Measurements from ENCODE around the gene GP1BB.

GP1BB gene

DNA sequence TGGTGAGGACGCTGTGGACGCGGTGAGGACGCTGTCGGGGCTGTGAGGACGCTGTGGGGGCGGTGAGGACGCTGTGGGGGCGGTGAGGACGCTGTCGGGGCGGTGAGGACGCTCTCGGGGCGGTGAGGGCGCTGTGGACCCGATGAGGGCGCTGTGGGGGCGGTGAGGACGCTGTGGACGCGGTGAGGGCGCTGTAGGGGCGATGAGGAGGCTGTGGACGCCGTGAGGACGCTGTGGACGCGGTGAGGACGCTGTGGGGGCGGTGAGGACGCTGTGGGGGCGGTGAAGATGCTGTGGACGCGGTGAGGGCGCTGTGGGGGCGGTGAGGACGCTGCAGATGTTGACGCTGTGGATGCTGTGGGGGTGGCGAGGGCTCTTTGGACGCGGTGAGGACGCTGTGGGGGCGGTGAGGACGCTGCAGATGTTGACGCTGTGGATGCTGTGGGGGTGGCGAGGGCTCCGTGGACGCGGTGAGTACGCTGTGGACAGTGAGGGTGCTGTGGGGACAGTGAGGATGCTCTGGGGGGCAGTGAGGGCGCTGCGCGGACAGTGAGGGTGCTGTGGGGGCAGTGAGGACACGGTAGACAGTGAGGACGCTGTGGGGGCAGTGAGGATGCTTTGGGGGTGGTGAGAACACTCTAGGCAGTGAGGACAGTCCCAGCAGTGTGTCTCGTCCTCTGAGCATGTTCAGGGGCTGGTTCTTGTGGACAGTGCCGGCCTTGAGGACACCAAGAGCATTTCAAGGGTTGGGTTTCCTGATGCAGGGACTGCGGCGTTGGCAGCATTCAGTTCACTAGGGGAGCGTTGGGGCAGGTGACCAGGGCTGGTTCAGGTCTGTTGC, 4.2 kb downstream of the GP1BB start:
- no peak for DNase-seq (ENCODE audit: low read depth)

DNA sequence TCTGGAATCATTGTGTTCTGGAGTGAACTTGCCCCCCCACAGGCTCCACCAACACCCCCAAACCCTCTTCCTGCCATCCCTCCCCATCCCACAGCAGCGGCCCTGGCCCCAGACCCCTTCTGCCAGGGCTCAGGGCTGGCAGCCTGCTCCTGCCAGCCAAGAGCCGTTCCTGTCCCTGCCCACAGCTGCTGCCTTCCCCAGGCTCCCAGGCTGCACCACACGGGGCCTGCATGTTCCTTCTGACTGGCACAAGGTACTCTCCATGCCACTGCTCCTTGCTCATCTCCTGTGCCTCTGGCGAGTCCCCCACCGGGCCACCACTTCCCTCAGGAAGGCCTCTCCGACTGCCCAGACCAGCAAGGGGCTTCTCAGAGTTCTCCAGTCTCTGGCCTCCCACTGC, 4.9 kb downstream of the GP1BB start:
- no peak for DNase-seq (ENCODE audit: low read depth)

DNA sequence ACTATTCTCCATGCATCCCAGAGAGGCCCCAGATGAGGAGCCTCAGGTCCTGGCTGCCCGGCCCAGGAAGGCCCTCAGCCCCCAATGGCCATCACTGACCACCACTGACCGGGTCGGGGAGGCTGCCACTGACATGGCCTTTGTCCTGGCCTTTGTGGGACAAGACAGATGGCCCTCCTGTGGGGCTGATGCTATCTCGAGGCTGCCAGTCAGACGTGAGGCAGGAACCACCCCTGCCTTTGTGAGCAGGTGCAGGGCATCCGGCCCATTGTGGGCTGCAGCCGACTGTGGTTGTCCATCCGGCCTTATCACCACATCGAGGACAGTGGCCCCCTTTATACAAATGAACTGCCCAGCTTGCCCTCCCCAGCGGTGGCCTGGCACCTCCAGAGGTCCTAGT, 5.5 kb downstream of the GP1BB start:
- DNase-seq (ENCODE audit: low read depth) = no peak

DNA sequence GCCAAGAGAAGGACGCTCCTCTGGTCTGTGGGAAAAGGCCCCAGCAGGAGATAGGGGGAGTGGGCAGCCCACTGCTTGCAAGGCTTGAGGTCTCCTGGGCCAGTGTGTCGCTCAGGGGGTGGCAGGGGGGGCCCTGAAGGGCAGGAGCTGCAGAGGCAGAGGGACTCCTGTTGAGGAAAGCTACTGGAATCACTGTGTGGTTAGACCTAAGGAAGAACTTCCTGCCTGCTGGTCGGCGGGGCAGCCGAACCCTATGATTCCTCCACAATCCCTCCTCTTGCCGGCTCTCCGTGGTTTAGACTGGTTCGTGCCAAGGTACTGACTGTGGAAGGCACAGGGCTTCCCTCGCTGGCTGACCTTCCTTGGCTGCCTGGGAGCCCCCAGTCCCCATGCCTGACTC, 6.2 kb downstream of the GP1BB start:
- no peak for DNase-seq (ENCODE audit: low read depth)

DNA sequence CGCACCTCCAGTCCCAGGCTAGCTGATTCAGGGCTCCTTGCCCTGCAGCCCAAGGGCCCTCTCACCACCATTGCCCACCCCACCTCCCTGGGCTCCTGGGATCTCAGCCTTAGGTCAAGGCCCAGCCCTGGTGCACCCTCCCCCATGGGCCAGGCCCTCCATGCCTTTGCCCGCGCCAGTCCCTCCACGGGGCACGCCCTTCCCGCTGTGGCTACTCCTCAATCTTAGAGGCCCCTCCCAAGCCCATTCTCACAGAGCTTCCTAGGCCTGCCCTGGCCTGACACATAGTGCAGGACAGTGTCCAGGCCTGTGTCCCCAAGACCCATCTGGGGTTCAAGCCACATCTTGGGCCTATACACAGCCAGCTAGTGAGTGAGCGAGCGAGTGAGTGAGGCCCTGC, 6.9 kb downstream of the GP1BB start:
- no peak for DNase-seq (ENCODE audit: low read depth)

DNA sequence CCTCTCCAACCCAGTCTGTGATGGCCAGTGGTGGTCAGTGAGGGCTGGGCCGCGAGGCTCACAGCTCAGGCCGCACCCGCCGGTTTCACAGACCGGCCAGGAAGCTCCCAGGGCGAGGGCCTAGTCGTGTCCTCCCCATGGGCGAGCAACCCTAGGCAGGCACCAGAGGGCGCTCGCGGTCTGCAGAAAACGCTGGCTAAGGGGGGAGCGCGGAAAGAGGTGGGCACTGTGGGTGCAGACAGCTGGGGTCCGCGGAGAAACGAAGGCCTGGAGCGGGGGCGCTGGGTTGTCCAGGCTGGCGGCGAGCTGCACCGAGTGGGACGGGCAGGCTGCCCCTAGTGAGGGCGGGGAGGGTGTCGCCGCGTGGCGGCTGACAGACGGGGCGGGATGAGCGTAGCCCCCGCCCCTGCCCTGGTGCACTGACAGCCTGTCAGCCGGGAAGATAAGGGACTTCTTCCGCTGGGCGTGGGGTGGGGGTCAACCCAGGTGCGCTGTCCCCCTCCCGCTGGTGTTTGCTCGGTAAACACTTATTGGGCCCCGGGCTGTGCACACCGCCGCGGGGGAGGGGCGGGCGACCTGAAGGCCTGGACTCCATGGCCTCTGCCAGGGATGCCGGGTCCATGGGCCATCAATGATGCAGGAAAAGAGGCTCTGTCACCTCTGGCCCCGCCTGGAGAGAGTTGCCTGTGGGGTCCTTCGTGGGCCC, 7.5 kb downstream of the GP1BB start:
- peak; percentile 57 for DNase-seq (ENCODE audit: low read depth)

DNA sequence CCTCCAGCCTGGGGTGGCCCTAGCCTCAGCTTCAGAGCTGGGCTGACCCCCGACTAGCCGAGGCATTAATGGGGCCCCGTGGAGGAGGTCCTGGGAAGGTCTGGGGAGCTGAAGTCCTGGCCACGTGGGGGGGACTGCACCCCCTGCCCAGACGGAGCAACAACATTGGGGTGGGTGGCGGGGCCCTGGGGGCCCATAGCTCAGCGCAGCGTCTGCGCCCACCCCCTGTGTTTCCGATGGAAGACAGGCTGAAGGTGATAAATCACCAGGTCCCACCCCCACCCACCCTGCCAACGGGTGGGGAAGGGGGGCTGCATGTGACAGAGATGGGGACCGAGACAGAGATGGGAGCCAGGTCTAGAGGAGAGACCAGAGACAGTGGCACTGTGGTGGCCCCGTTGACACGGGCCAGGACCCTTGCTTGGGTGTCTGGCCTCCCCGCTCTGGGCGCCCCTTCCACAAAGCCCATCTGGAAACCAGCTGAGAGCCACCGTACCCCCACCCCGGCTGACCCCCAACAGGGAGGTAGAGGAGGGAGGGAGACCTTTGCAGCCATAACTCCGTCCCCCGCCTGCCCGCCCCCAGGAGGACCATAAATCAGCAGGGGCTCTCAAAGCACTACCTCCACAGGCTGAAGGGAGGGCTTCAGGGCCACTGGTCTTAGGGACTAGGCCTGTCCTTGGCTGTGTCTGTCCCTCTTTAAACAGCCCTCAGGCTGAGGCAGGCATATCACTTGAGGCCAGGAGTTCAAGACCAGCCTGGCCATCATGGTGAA, 8.2 kb downstream of the GP1BB start:
- DNase-seq (ENCODE audit: low read depth) = no peak

DNA sequence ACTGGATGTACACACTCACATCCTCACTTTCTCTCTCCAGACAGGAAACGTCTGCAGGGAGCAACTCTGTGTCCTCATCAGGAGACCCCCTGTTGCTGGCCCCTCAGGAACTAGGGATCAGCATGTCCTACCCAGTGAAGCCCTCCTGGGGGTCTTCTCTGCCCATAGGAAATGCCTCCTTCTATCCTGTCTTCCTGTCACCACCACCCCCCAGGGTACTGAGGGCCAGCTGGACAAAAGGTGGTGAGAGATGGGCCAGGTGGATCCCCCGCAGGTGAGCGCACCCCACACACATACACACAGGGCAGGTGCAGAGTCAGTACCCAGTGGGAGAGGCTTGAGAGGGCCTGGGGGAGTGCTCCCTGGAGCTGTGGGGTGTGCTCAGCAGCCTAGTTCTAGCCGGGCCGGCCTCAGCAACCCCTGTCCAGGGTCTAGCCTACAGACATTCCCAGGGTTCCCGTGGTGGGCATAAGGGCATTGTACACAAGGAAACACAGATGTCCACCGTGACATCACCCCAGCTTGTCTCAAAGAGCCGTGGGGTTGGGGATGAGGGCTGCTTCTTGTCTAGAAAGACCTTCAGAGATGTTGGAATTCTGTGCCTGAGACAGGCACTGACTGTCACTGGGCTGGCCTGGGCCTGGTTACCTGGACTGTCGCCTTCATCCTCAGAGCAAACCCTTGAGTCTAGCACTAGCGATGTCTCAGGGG, 9.2 kb downstream of the GP1BB start:
- DNase-seq (ENCODE audit: low read depth) = no peak

DNA sequence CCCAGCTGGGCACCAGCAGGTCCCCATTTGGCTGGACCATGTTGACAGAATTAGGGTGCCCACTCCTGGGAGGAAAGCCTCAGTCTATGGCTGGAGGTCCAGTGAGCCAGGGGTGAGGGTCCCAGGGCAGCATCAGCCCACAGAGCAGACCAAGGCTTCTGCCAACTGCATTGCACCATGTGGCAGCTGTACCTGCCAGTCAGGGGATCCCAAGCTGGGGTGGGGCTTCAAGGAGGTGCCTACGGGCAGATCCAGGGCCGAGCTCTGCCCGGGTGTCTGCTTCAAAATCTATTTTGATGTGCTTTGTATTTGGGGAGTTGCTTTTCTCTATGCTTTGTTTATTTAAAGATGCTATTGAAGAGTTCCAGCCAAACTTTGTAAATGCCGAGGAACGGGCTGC, 10.4 kb downstream of the GP1BB start:
- DNase-seq (ENCODE audit: low read depth) = no peak

DNA sequence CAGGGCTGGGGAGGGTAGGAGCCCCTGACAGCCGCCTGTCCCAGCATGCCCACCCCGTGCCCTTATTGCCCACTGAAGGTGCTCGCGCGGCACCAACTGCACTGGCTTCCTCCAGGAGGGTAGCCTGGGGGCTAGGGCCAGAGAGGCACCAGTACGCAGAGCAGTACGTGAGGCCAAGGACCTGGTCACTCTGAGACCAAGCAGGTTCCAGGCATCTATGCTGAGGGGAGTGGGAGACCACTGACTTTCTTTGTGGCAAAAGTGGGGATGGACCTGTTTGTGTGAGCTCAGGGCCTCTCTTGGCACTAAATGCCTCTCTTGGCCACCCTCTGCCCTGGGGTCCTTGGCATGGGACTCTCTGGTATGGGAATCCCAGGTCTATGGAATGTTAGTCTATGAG, 10.8 kb downstream of the GP1BB start:
- no peak for DNase-seq (ENCODE audit: low read depth)

DNA sequence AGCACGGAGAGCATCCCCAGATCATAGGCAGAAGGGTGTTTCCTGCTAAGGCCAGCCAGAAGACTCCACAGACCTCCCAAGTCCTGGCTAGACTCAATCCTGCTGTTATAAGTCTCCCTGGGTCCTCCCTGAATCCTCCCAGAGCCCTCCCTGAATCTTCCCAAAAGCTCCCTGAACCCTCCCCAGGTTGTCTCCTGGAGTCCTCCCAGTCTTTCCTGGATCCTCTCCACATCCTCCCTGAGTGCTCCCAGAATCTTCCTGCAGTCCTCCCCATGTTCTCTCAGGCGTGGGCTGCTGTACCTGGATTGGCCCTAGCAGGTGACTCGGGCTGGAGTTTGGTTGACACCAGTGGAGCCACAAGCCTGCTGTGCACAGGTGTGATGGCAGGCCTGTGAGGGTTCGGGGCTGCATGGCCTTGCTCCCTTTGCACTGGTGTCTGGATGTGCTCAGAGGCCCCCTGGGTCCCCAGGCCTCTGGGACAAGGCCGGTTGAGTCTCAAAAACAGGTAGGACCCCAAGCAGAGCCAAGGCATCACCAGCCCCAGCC, 11.6 kb downstream of the GP1BB start:
- DNase-seq (ENCODE audit: low read depth) = no peak

DNA sequence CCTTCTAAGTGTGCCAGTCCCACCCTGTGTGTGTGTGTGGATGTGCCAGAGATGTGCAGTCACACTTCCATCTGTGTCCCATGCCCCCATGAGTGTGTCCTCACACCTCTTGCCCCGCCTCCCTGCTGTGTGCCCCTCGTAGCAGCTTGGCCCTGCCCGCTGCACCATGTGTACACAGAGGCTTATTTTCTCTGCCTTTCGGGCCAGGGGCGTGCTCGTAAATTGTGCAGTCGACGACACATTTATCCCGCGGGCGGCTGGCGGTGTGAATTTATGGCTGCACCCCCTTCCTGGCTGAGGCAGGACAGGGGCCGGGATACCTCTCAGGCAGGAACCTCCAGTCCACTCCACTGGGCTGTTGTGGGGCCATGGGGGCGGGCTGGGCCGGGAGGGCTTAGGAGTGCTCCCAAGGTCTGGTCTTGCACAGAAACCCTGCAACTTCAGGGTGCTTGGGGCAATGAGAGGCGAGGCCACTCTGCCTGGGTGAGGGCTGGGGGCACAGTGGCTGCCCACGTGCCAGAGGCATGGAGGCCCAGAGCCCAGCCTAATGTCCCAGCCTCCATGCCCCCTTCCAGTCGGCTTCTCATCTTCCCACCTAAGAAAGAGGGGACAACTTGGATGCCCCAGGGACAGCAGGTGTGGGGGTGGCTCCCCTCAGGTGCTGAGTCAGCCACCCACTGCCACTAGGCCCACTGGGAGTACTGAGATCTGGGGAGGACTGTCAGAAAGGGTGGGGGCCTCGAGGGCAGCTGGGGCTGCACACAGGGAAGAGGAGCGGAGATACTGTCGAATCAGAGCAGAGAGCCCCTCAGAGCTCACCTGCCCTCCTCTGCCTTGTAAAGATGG, 12.5 kb downstream of the GP1BB start:
- DNase-seq (ENCODE audit: low read depth) = no peak

DNA sequence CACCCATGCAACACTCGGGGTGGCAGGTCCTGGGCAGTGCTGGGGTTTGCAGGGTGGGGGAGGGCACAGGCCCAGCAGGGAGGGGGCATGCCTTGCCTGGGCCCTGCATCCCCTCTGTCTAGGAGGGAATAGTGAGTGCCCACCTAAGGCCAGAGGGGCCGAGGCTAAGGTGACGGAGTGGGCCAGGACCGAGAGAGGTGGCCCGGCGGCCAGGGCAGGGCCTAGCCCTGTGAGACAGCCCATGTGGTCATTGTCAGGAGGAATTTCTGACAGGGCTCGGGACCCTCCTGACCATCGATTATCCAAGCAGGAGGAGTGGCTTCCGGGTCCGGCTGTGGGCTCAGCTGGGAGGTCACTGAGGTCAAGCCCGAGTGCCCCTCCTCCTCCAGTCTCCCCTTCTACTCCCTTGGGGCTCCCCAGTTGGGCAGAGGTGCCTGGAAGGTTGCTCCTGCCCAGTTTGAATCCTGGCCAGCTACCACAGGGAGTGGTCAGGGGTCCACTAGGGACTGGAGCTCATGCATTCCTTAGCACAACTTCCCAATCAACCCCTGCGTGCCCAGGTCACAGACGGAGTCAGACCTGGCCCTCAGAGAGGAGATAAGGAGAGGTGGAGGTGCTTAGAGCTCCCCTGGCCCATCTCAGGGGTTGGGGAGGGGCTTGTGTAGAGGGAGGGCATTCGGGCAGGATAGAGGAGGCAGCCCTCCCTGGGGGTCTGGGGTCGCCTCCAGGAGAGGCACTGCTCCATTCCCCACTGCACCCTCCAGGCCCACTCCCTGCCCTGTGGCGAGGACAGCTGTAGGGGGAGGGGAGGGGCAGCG, 14.7 kb downstream of the GP1BB start:
- no peak for DNase-seq (ENCODE audit: low read depth)

DNA sequence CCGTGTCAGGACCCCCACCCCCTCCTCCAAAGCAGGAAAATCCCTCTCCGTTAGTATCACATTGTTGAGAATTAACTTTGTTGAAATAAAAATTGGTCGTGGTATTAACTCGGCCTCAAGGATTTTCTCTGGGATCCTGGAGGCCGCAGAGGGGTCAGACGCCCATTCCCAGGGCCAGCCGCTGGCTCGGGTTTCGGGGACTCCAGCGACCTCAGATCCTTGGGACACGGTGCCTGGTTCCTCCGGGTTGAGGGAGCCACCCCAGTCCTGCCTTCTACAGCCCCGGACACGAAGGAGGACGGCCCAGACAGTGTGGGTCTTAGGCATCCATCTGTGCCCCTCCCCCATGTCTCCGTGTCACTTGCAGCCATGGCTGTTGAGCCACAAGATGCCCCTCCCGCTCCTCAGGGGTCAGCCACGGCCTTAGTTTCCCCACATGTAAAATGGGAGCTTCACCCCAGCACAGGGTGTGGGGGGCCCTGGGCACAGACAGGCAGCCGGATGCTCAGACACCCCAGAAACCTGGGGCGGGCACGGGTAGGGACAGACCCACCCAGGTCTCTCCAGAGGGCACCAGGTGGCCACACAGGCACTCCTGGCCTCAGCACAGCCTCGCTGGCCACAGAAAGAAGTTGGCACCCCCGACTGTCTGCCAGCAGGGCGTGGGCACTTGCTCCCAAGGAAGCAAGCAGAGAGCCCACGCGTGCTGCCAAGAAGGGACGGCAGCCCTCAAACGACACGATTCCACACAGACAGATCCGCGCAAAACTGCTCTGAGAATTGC, 15.5 kb downstream of the GP1BB start:
- no peak for DNase-seq (ENCODE audit: low read depth)

DNA sequence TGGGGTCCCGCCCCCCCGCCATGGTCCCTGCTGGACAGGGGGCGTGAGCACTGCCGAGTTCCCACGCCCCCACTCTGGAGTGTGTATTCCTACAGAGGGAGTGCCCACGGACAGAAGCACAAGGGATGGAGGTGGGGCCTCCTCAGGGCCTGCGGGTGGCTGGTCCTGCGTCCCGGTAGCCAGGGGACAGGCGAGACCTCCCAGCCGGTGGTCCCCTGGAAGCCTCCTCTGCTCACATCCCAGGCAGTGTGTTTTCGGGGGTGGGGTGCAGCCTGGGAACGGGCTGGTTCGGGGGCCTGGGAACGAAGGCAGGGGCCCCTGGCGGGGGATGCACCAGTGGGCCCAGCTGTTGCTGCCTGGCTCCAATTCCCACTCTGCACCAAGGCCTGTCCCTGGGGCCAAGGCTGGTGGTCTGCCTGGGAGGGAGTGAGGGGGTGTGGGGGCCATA, 16.1 kb downstream of the GP1BB start:
- DNase-seq (ENCODE audit: low read depth) = no peak

DNA sequence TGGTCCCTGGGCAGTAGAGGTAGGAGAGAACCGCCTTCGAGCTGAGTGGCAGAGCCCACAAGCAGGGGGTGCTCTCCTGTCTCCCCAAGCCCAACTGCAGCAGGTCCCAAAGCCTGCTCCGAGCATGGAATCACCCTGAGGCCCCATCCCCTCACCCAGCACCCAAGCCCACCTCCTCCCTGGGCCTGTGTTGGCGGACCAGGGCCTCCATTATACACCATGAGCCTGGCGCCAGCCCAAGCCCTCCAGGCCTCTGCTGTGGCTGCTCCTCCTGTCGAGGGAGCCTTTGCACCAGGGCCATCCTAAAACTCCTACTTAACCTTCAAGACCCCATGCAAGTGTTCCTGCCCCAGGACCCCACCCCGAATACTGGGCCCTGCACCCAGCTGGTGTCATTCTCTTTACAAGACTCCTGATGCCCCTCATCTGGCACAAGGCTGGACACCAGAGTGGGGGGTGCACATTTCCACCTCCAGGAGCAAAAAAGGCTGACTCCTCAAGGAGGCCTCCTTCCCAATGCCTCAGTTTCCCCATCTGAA, 16.6 kb downstream of the GP1BB start:
- DNase-seq (ENCODE audit: low read depth) = no peak

DNA sequence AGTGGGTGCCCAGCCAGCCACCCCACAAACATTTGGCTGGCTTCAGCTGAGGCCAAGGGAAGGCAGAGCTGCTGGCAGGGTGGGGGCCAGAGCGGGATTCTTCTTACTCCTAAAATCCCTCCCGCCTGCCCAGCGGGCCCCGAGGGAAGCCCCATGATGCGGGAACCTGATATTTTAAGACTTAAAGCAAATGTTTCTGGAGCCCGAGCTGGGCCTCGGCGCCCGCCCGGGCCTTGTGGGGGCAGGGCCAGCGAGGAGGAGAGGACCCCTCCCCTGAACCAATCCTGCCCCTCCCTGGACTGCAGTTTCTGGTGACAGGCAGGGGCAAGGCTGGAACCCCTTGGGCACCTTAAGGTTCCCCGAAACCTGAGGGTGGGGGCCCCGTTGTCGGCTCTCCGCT, 17.2 kb downstream of the GP1BB start:
- DNase-seq (ENCODE audit: low read depth) = no peak

DNA sequence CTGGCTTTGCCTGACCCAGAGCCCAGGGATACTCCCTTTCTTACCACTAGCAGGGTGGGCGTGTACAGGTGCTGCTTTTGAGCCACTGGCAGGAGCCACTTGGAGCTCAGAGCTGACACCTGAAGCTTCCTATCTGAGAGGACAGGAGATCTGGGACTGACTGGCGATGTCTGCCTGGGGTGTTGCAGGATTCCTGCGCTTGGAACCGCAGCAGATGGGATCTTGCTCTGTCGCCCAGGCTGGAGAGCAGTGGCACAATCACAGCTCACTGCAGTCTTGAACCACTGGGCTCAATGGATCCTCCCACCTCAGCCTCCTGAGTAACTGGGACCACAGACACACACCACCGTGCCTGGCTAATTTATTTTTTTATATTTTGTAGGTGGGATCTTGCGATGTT, 17.7 kb downstream of the GP1BB start:
- DNase-seq (ENCODE audit: low read depth) = no peak

Data from iris pigment epithelial cell (primary cell).